SK-N-SH (cell line): Measurements from ENCODE around the gene FAM229A. TPM values are rescaled to one million over a fixed set of nuclear protein-coding genes. Genes with fewer than 3 reads are reported as not detected.

Experiments used
- CTCF ChIA-PET: fragments of 300-600, 350-600 bp; formaldehyde crosslinking; extraction: SDS; loops from one replicate; lab custom pipeline; 2021; lab: Yijun Ruan, JAX
- POLR2A ChIA-PET: fragments of 350-600 bp; sonication (Branson Sonifier 250); formaldehyde crosslinking; extraction: SDS; loops from one replicate; lab custom pipeline; 2020; ENCODE audit warnings: antibody characterized with exemption, inconsistent platforms; lab: Yijun Ruan, JAX
- DNase-seq: peaks from one replicate; pipeline ENCODE4 v3.0.0; 2012
- H2AFZ ChIP-seq: fragments of 200-600 bp; sonication (generic); 2 replicates; pipeline ENCODE4 v1.8.1; 2016; ENCODE audit warnings: antibody characterized with exemption, mild to moderate bottlenecking, low read depth
- H3F3A ChIP-seq: fragments of 200-600 bp; sonication (generic); replicated peaks from 2 replicates; pipeline ENCODE3; 2016; ENCODE audit warnings: antibody characterized with exemption, mild to moderate bottlenecking; ENCODE audit not compliant: insufficient read depth
- H3K27ac ChIP-seq, 2 experiments: fragments of 200-500 bp in 1 of 2; fragments of 200-600 bp in 1 of 2; sonication (Bioruptor generic) in 1 of 2; sonication (generic), shearing (Covaris generic) in 1 of 2; 2 replicates each; pipeline versions ENCODE4 v1.5.1 to v1.6.1; 2014 to 2016; ENCODE audit warnings: low read depth in 2 of 2, inconsistent platforms in 1 of 2, low read length in 1 of 2, mild to moderate bottlenecking in 1 of 2, mixed read lengths in 1 of 2
- H3K27me3 ChIP-seq: fragments of 200-600 bp; sonication (generic), shearing (Covaris generic); 2 replicates; pipeline ENCODE4 v1.6.1; 2016; ENCODE audit warnings: mixed run types; ENCODE audit not compliant: insufficient read depth
- H3K36me3 ChIP-seq, 2 experiments: fragments of 200-500 bp in 1 of 2; fragments of 200-600 bp in 1 of 2; sonication (Bioruptor generic) in 1 of 2; sonication (generic) in 1 of 2; replicated peaks in 1 of 2; 2 replicates each; pipeline versions ENCODE3 to v1.5.1; 2014 to 2016; ENCODE audit warnings: low read length in 1 of 2, mild to moderate bottlenecking in 1 of 2; ENCODE audit not compliant: insufficient read depth in 2 of 2, control insufficient read depth in 1 of 2
- H3K4me1 ChIP-seq, 2 experiments: fragments of 200-500 bp in 1 of 2; fragments of 200-600 bp in 1 of 2; sonication (Bioruptor generic) in 1 of 2; sonication (generic), shearing (Covaris generic) in 1 of 2; 2 replicates each; pipeline versions ENCODE4 v1.5.1 to v1.6.1; 2014 to 2016; ENCODE audit warnings: low read depth in 1 of 2, low read length in 1 of 2, mixed run types in 1 of 2; ENCODE audit not compliant: insufficient read depth in 2 of 2, control insufficient read depth in 1 of 2
- H3K4me2 ChIP-seq: fragments of 200-600 bp; sonication (generic), shearing (Covaris generic); 2 replicates; pipeline ENCODE4 v1.6.1; 2017; ENCODE audit warnings: mixed run types
- H3K4me3 ChIP-seq, 2 experiments: fragments of 200-500 bp in 1 of 2; fragments of 200-600 bp in 1 of 2; sonication (Bioruptor generic) in 1 of 2; sonication (generic), shearing (Covaris generic) in 1 of 2; 2 replicates each; pipeline versions ENCODE4 v1.5.1 to v1.8.1; 2014 to 2016; ENCODE audit warnings: low read depth in 2 of 2, inconsistent platforms in 1 of 2, low read length in 1 of 2, mild to moderate bottlenecking in 1 of 2, mixed read lengths in 1 of 2, moderate library complexity in 1 of 2
- H3K79me2 ChIP-seq: fragments of 200-600 bp; sonication (generic); 2 replicates; pipeline ENCODE4 v1.8.1; 2017; ENCODE audit warnings: mild to moderate bottlenecking; ENCODE audit not compliant: insufficient read depth
- H3K9ac ChIP-seq: fragments of 200-600 bp; sonication (generic); 2 replicates; pipeline ENCODE4 v1.6.1; 2017; ENCODE audit warnings: mixed run types
- H3K9me2 ChIP-seq: fragments of 200-600 bp; sonication (generic); 2 replicates; pipeline ENCODE4 v1.6.1; 2017; ENCODE audit warnings: mixed run types
- H3K9me3 ChIP-seq: fragments of 200-600 bp; sonication (generic); 2 replicates; pipeline ENCODE4 v1.6.1; 2017; ENCODE audit warnings: mixed run types, mild to moderate bottlenecking, moderate library complexity
- H4K20me1 ChIP-seq: fragments of 200-600 bp; sonication (generic); 2 replicates; pipeline ENCODE4 v1.6.1; 2017; ENCODE audit warnings: mild to moderate bottlenecking, mixed run types; ENCODE audit not compliant: insufficient read depth
- ELF1 ChIP-seq: IDR thresholded peaks from 2 replicates; pipeline ENCODE4 v1.4.0; 2012
- EP300 ChIP-seq, 2 experiments: IDR thresholded peaks; 2 replicates each; pipeline versions ENCODE4 v1.4.0 to v1.6.1; 2012; ENCODE audit warnings: borderline replicate concordance in 1 of 2, low read depth in 1 of 2, low read length in 1 of 2
- EZH2phosphoT487 ChIP-seq: fragments of 200-600 bp; sonication (generic); IDR thresholded peaks from 2 replicates; pipeline ENCODE4 v1.6.1; 2017; ENCODE audit warnings: low read depth, mixed run types, mild to moderate bottlenecking, antibody characterized with exemption, moderate library complexity, borderline replicate concordance
- FOSL2 ChIP-seq: IDR thresholded peaks from 2 replicates; pipeline ENCODE4 v1.4.0; 2012; ENCODE audit warnings: low read depth, mild to moderate bottlenecking, moderate library complexity, borderline replicate concordance
- GATA2 ChIP-seq: sonication (generic); formaldehyde crosslinking; IDR thresholded peaks from 2 replicates; pipeline ENCODE4 v1.5.0; 2020; ENCODE audit warnings: mild to moderate bottlenecking, missing genetic modification reagents
- MEF2A ChIP-seq: IDR thresholded peaks from 2 replicates; pipeline ENCODE4 v1.4.0; 2012; ENCODE audit warnings: low read depth, borderline replicate concordance
- NRF1 ChIP-seq: IDR thresholded peaks from 2 replicates; pipeline ENCODE4 v1.6.1; 2012; ENCODE audit warnings: low read depth, mild to moderate bottlenecking, low read length
- PBX3 ChIP-seq: IDR thresholded peaks from 2 replicates; pipeline ENCODE4; 2012
- POLR2AphosphoS5 ChIP-seq: IDR thresholded peaks from 2 replicates; pipeline ENCODE4 v1.6.1; 2012; ENCODE audit warnings: low read depth, low read length
- RAD21 ChIP-seq: IDR thresholded peaks from 2 replicates; pipeline ENCODE4 v1.6.1; 2012; ENCODE audit warnings: mild to moderate bottlenecking, low read length
- RCOR1 ChIP-seq: fragments of 150-350 bp; IDR thresholded peaks from 2 replicates; pipeline ENCODE4 v1.6.1; 2017; ENCODE audit warnings: antibody characterized with exemption, low read length
- RXRA ChIP-seq: IDR thresholded peaks from 2 replicates; pipeline ENCODE4 v1.4.0; 2012; ENCODE audit warnings: low read depth, mild to moderate bottlenecking, borderline replicate concordance
- SIN3A ChIP-seq: IDR thresholded peaks from 2 replicates; pipeline ENCODE4 v1.6.1; 2012; ENCODE audit warnings: low read depth, mild to moderate bottlenecking, low read length, moderate library complexity, borderline replicate concordance
- TCF12 ChIP-seq: IDR thresholded peaks from 2 replicates; pipeline ENCODE4 v1.4.0; 2012
- YY1 ChIP-seq: IDR thresholded peaks from 2 replicates; pipeline ENCODE4 v1.4.0; 2012; ENCODE audit warnings: low read depth, mild to moderate bottlenecking
- WGBS: methylation state at CpG from one replicate; pipeline ENCODE4 v1.1.6; 2017; ENCODE audit warnings: low lambda C conversion rate; 5-methylcytosine and 5-hydroxymethylcytosine counted together
- polyA plus RNA-seq, 3 experiments: library from polyadenylated mRNA; depleted of rRNA; stranded (reverse); fragments of >200 nt; gene quantifications; 2 replicates each; pipeline ENCODE4 v1.2.3, GENCODE V29; 2012
- TF ChIP-seq, protein P1 (sequence below): fragments of 200-600 bp; sonication (generic); IDR thresholded peaks from 2 replicates; pipeline ENCODE4 v1.6.1; 2017; ENCODE audit warnings: antibody characterized with exemption, mild to moderate bottlenecking, moderate library complexity
- TF ChIP-seq, protein P2 (sequence below): fragments of 150-350 bp; IDR thresholded peaks from 2 replicates; pipeline ENCODE4 v1.6.1; 2016; ENCODE audit warnings: mild to moderate bottlenecking, low read depth, low read length
- TF ChIP-seq, protein P3 (sequence below): IDR thresholded peaks from 2 replicates; pipeline ENCODE4 v1.4.0; 2012; ENCODE audit warnings: low read depth, borderline replicate concordance

The FAM229A gene
- 8.0 and 10.0 TPM in 2 replicates for polyA plus RNA-seq (2012; rRNA removed)
- 0.63 and 1.8 TPM in 2 replicates for polyA plus RNA-seq (2012; cell fraction: cytosol; rRNA removed)
- 114 and 147 TPM in 2 replicates for polyA plus RNA-seq (2012; cell fraction: nucleus; rRNA removed)

GRCh38 chr1:32362474-32363313 lies at the start of gene FAM229A, which contains the start of gene TSSK3:
Gene FAM229A (minus strand): TSS chr1:32362485. CDS start chr1:32362091, 394 bp downstream.
Gene TSSK3 (plus strand): TSS chr1:32362539. CDS start chr1:32362702, 163 bp downstream.
- Histone ChIP-seq H3K4me1 (no peaks in the 10 kb centered on the region; a peak in 1 of 4 replicates), H3K79me2 (no peaks in the 10 kb centered on the region), H3K36me3 (peaks cover 6 to 40% of the 10 kb centered on the region in 2 experiments), H3K4me2 (no peak within 1 kb of the TSS), H3K4me3 (no peak within 1 kb of the TSS), H3K27ac (no peak within 1 kb of the TSS), H3K27me3 (no peaks in the 10 kb centered on the region), H3F3A (peaks cover 10% of the 10 kb centered on the region), H3K9me2 (no peaks in the 10 kb centered on the region), H3K9me3 (no peaks in the 10 kb centered on the region), H4K20me1 (no peaks in the 10 kb centered on the region), H2AFZ (no peak within 1 kb of the TSS), H3K9ac (no peak within 1 kb of the TSS)
- CTCF ChIA-PET, result interaction anchor here (0.8 kb wide), 1 partner anchor 9 kb away, joined by 4 read pairs; no protein-coding TSS in a partner anchor
- DNase-seq, result no peak
- POLR2A ChIA-PET, result no interaction called here
- WGBS, result 92% methylated on average over 17 of the region's 17 CpGs
- TF ChIP-seq SIN3A (no peak), ELF1 (no peak), NRF1 (no peak), RCOR1 (no peak), RAD21 (no peak), TCF12 (no peak), GATA2 (CRISPR knock-in tag) (no peak), FOSL2 (no peak), POLR2AphosphoS5 (no peak), EP300 (IDR thresholded peaks at IDR 0.05; ENCODE audit: borderline replicate concordance in 1 of 2, low read depth in 1 of 2, low read length in 1 of 2) (no peak), MEF2A (no peak), RXRA (no peak), EZH2phosphoT487 (no peak), PBX3 (no peak), YY1 (no peak)
- TF ChIP-seq, protein P1, sequence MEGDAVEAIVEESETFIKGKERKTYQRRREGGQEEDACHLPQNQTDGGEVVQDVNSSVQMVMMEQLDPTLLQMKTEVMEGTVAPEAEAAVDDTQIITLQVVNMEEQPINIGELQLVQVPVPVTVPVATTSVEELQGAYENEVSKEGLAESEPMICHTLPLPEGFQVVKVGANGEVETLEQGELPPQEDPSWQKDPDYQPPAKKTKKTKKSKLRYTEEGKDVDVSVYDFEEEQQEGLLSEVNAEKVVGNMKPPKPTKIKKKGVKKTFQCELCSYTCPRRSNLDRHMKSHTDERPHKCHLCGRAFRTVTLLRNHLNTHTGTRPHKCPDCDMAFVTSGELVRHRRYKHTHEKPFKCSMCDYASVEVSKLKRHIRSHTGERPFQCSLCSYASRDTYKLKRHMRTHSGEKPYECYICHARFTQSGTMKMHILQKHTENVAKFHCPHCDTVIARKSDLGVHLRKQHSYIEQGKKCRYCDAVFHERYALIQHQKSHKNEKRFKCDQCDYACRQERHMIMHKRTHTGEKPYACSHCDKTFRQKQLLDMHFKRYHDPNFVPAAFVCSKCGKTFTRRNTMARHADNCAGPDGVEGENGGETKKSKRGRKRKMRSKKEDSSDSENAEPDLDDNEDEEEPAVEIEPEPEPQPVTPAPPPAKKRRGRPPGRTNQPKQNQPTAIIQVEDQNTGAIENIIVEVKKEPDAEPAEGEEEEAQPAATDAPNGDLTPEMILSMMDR, result no peak
- TF ChIP-seq, protein P2, sequence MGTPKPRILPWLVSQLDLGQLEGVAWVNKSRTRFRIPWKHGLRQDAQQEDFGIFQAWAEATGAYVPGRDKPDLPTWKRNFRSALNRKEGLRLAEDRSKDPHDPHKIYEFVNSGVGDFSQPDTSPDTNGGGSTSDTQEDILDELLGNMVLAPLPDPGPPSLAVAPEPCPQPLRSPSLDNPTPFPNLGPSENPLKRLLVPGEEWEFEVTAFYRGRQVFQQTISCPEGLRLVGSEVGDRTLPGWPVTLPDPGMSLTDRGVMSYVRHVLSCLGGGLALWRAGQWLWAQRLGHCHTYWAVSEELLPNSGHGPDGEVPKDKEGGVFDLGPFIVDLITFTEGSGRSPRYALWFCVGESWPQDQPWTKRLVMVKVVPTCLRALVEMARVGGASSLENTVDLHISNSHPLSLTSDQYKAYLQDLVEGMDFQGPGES, result no peak
- TF ChIP-seq, protein P3, sequence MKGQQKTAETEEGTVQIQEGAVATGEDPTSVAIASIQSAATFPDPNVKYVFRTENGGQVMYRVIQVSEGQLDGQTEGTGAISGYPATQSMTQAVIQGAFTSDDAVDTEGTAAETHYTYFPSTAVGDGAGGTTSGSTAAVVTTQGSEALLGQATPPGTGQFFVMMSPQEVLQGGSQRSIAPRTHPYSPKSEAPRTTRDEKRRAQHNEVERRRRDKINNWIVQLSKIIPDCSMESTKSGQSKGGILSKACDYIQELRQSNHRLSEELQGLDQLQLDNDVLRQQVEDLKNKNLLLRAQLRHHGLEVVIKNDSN, result no peak
